Activated T-helper 1 cell treated with Interleukin-2 at 50 U/mL for 16 hours (primary cell): ENCODE data around the gene GALR3.

Experiments used
- DNase-seq: peaks from one replicate; pipeline ENCODE4 v3.0.0-alpha.2; 2020; ENCODE audit warnings: low read depth

Gene GALR3

GRCh38 chr22:37870273-37870672 lies 47.1 kb downstream of the GALR3 start:
- DNase-seq = no peak
